DOHH2 (cell line): Measurements from ENCODE around the gene ENPP6.
"Not testable (repeated sequence)": the region's sequence is repeated elsewhere in the genome, so short reads cannot be mapped to it uniquely, and the experiment has no call there.

ENCODE experiments used
- CTCF ChIP-seq: fragments of 200-600 bp; sonication (generic); IDR thresholded peaks from one replicate; pipeline ENCODE4 v1.5.1; 2014; ENCODE audit warnings: antibody characterized with exemption, mild to moderate bottlenecking, low read depth, low read length; ENCODE audit not compliant: poor library complexity, severe bottlenecking
- EZH2phosphoT487 ChIP-seq: fragments of 200-600 bp; sonication (generic); IDR thresholded peaks from 2 replicates; pipeline ENCODE4 v1.6.1; 2017; ENCODE audit warnings: borderline replicate concordance, mild to moderate bottlenecking, antibody characterized with exemption, low read length, moderate library complexity, mixed read lengths

- TF ChIP-seq CTCF, EZH2phosphoT487: not testable (repeated sequence)
Measured at GRCh38 chr4:184140901-184141300, 76.8 kb downstream of the ENPP6 start.
